Measurements from ENCODE around the gene MYO10.

- TF ChIP-seq CTCF (IDR thresholded peaks at IDR 0.05; ENCODE audit: poor library complexity) (no peak), EZH2phosphoT487 (IDR thresholded peaks at IDR 0.05; ENCODE audit: low read depth, severe bottlenecking, unreplicated experiment) (no peak), EZH2 (IDR thresholded peaks at IDR 0.05; ENCODE audit: borderline replicate concordance) (no peak)
These were observed 66.0 kb downstream of the MYO10 start for GRCh38 chr5:16869821-16870796.
